ENCODE results near the gene AQP4.

Gene AQP4, protein sequence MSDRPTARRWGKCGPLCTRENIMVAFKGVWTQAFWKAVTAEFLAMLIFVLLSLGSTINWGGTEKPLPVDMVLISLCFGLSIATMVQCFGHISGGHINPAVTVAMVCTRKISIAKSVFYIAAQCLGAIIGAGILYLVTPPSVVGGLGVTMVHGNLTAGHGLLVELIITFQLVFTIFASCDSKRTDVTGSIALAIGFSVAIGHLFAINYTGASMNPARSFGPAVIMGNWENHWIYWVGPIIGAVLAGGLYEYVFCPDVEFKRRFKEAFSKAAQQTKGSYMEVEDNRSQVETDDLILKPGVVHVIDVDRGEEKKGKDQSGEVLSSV

DNA sequence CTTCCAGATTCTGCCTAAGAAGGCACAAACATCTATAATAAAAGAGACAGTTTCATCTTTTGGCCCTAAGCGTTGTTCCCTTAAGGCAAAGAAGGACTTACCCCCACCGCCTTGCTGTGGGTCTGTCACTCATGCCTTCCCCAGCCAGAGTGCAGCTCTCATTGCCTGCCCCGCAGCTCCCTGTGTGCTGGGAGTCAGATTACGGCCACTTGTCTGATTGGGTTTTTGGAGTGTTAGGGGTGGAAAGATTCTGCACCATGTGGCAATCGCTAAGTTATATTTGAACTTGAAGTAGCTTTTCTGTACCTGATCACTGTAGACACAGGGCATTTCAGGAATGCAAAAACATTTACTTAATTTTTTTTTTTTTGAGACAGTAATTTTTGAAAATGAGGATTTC is at the start of gene AQP4:
AQP4 (minus strand) TSS at position 151 of the 400 bp plus-strand sequence; CDS start at position 133, 18 bp downstream.
- no peak for TF ChIP-seq EZH2phosphoT487 (IDR thresholded peaks at IDR 0.05; ENCODE audit: low read depth)
- TF ChIP-seq, protein P1, sequence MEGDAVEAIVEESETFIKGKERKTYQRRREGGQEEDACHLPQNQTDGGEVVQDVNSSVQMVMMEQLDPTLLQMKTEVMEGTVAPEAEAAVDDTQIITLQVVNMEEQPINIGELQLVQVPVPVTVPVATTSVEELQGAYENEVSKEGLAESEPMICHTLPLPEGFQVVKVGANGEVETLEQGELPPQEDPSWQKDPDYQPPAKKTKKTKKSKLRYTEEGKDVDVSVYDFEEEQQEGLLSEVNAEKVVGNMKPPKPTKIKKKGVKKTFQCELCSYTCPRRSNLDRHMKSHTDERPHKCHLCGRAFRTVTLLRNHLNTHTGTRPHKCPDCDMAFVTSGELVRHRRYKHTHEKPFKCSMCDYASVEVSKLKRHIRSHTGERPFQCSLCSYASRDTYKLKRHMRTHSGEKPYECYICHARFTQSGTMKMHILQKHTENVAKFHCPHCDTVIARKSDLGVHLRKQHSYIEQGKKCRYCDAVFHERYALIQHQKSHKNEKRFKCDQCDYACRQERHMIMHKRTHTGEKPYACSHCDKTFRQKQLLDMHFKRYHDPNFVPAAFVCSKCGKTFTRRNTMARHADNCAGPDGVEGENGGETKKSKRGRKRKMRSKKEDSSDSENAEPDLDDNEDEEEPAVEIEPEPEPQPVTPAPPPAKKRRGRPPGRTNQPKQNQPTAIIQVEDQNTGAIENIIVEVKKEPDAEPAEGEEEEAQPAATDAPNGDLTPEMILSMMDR (IDR thresholded peaks at IDR 0.05; ENCODE audit: low read depth, low read length): no peak
- Histone ChIP-seq H3K4me3 (ENCODE audit: low read length) (no peak within 1 kb of the TSS), H3K79me2 (ENCODE audit: low read length) (no peaks in the 10 kb centered on the region), H4K20me1 (ENCODE audit: insufficient read depth, low read length) (no peaks in the 10 kb centered on the region), H2AFZ (ENCODE audit: low read depth, low read length) (no peak within 1 kb of the TSS), H3K27ac (ENCODE audit: low read length) (no peak within 1 kb of the TSS), H3K27me3 (ENCODE audit: low read depth, low read length) (0 out of 2 replicates have a peak, but pooled peaks cover 4% of the 10 kb centered on the region), H3K4me1 (ENCODE audit: low read length) (no peaks in the 10 kb centered on the region), H3K36me3 (replicated peaks; ENCODE audit: low read depth, low read length) (no peaks in the 10 kb centered on the region), H3K9me3 (ENCODE audit: insufficient read depth, low read length) (no peaks in the 10 kb centered on the region), H3K4me2 (ENCODE audit: low read length) (no peak within 1 kb of the TSS), H3K9ac (ENCODE audit: low read length) (no peak within 1 kb of the TSS)

DNA sequence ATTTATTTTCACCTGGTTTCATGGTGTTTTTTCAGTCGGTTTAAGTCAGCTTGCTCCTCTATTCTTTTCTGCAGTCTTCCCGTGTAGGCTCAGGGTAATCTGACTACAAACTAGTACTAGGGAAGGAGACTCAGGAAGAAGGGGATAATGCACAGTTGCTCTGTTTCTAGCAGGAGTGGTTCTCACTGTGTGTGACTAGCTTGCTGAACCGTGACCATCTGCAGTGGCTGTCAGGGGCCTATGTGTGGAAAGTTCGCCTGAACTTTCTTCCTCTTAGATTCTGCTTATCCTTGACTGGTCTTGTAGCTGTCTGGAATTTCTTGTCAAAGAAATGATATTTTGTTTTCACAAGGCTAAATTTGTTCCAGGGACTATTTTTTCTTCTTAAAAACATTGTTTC is 46.3 kb upstream of the AQP4 start:
- Histone ChIP-seq H3K4me3 (ENCODE audit: low read length) (no peak overlapping the region), H3K36me3 (replicated peaks; ENCODE audit: low read depth, low read length) (no peaks in the 10 kb centered on the region), H3K27me3 (ENCODE audit: low read depth, low read length) (peaks cover 13% of the 10 kb centered on the region), H3K27ac (ENCODE audit: low read length) (no peak overlapping the region), H3K9me3 (ENCODE audit: insufficient read depth, low read length) (no peaks in the 10 kb centered on the region), H3K79me2 (ENCODE audit: low read length) (no peaks in the 10 kb centered on the region), H2AFZ (ENCODE audit: low read depth, low read length) (no peak overlapping the region), H3K4me2 (ENCODE audit: low read length) (no peak overlapping the region), H3K9ac (ENCODE audit: low read length) (no peak overlapping the region), H3K4me1 (ENCODE audit: low read length) (no peaks in the 10 kb centered on the region), H4K20me1 (ENCODE audit: insufficient read depth, low read length) (no peaks in the 10 kb centered on the region)
- TF ChIP-seq, protein P1 (IDR thresholded peaks at IDR 0.05; ENCODE audit: low read depth, low read length): no peak
- TF ChIP-seq EZH2phosphoT487 (IDR thresholded peaks at IDR 0.05; ENCODE audit: low read depth): no peak

DNA sequence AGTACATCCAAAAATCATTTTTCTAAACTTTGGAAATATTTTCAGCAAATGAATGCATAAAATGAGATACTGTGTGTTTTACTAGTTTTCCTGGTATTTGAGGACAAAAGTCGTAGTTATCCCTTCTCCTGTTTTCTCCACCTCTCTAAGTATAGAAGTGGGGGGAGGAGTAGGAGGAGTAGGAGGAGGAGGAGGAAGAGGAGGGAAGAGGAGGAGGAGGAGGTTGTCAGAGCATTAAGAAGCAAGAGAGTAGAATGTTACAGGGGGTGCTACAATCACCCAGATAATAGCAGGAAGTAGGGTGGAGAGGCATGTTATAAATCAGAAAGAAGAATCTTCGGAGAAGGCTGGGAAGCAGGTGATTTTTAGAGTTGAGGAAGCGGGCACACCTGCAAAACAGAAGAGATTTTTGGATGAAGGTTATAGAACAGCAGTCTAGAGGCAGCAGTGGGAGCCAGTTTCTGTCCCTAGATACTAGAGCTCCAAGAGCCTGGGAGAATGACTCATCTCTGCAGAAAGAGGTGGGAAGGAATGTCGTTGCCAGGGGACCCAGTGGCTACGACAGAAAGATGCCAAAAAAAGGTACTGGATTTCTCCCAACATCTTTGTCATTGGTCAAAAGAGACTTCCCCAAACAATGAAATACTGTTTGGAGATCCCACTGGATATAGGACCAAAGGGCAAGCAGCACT is 44.2 kb upstream of the AQP4 start:
- no peak overlapping the region for H3K9ac ChIP-seq (ENCODE audit: low read length)
- H3K36me3 ChIP-seq (replicated peaks; ENCODE audit: low read depth, low read length): no peaks in the 10 kb centered on the region
- H2AFZ ChIP-seq (ENCODE audit: low read depth, low read length): no peak overlapping the region
- no peaks in the 10 kb centered on the region for H3K9me3 ChIP-seq (ENCODE audit: insufficient read depth, low read length)
- H3K4me1 ChIP-seq (ENCODE audit: low read length): no peaks in the 10 kb centered on the region
- no peak for TF ChIP-seq EZH2phosphoT487 (IDR thresholded peaks at IDR 0.05; ENCODE audit: low read depth)
- TF ChIP-seq, protein P1 (IDR thresholded peaks at IDR 0.05; ENCODE audit: low read depth, low read length): no peak
- no peak overlapping the region for H3K4me2 ChIP-seq (ENCODE audit: low read length)
- H4K20me1 ChIP-seq (ENCODE audit: insufficient read depth, low read length): no peaks in the 10 kb centered on the region
- no peaks in the 10 kb centered on the region for H3K27me3 ChIP-seq (ENCODE audit: low read depth, low read length)
- no peak overlapping the region for H3K4me3 ChIP-seq (ENCODE audit: low read length)
- H3K79me2 ChIP-seq (ENCODE audit: low read length): no peaks in the 10 kb centered on the region
- no peak overlapping the region for H3K27ac ChIP-seq (ENCODE audit: low read length)

DNA sequence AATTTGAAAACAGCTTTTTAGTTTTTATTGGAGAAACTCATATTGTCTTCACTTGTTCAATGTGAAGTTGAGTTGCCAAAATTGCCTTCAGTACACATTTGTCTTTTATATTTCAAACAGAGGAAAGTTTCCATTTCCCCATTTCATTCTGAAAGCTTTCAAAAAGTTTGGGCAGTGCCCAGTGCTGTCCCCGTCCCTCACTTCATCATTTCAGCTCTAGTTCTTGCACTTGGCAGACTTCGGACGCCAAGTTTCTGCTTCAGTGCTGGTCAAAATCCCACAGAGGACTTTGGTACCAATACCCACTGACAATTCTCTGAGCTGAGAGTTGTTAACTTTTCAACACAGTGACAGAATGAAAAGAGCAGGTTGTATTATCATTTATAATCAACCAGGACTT is 43.4 kb upstream of the AQP4 start:
- Histone ChIP-seq H2AFZ (ENCODE audit: low read depth, low read length) (no peak overlapping the region), H3K4me2 (ENCODE audit: low read length) (no peak overlapping the region), H3K9me3 (ENCODE audit: insufficient read depth, low read length) (no peaks in the 10 kb centered on the region), H3K4me3 (ENCODE audit: low read length) (no peak overlapping the region), H3K9ac (ENCODE audit: low read length) (no peak overlapping the region), H3K27me3 (ENCODE audit: low read depth, low read length) (no peaks in the 10 kb centered on the region), H4K20me1 (ENCODE audit: insufficient read depth, low read length) (no peaks in the 10 kb centered on the region), H3K36me3 (replicated peaks; ENCODE audit: low read depth, low read length) (no peaks in the 10 kb centered on the region), H3K79me2 (ENCODE audit: low read length) (no peaks in the 10 kb centered on the region), H3K27ac (ENCODE audit: low read length) (no peak overlapping the region), H3K4me1 (ENCODE audit: low read length) (no peaks in the 10 kb centered on the region)
- no peak for TF ChIP-seq EZH2phosphoT487 (IDR thresholded peaks at IDR 0.05; ENCODE audit: low read depth)
- TF ChIP-seq, protein P1 (IDR thresholded peaks at IDR 0.05; ENCODE audit: low read depth, low read length): no peak
